Osteoblast (primary cell): ENCODE results near the gene BCL2. TPM values are rescaled to one million over a fixed set of nuclear protein-coding genes. Genes with fewer than 3 reads are reported as not detected.

Source experiments
- DNase-seq: peaks from one replicate; pipeline ENCODE4 v3.0.0; 2011; ENCODE audit warnings: low spot score, mixed read lengths; ENCODE audit not compliant: insufficient read length; ENCODE audit errors: missing footprints
- H2AFZ ChIP-seq: 2 replicates; pipeline ENCODE4 v1.6.0; 2011; ENCODE audit warnings: mild to moderate bottlenecking, low read length
- H3K27ac ChIP-seq: 2 replicates; pipeline ENCODE4 v1.5.1; 2011; ENCODE audit warnings: mild to moderate bottlenecking, low read depth, low read length, moderate library complexity
- H3K27me3 ChIP-seq: 2 replicates; pipeline ENCODE4 v1.6.0; 2012; ENCODE audit warnings: mild to moderate bottlenecking, control low read depth, inconsistent platforms, low read length, moderate library complexity; ENCODE audit not compliant: insufficient read depth
- H3K36me3 ChIP-seq: 2 replicates; pipeline ENCODE4 v1.5.1; 2011; ENCODE audit warnings: mild to moderate bottlenecking, low read length, control low read depth, moderate library complexity; ENCODE audit not compliant: insufficient read depth
- H3K4me1 ChIP-seq: 2 replicates; pipeline ENCODE4 v1.5.1; 2011; ENCODE audit warnings: mild to moderate bottlenecking, low read length, control low read depth, moderate library complexity; ENCODE audit not compliant: insufficient read depth
- H3K4me2 ChIP-seq: 2 replicates; pipeline ENCODE4 v1.6.0; 2011; ENCODE audit warnings: mild to moderate bottlenecking, low read length; ENCODE audit not compliant: insufficient read depth
- H3K4me3 ChIP-seq: fragments of 200-600 bp; sonication (generic); 3 replicates; pipeline ENCODE4 v1.5.1; 2012; ENCODE audit warnings: mild to moderate bottlenecking, low read length, inconsistent platforms; ENCODE audit not compliant: insufficient read depth
- H3K79me2 ChIP-seq: 2 replicates; pipeline ENCODE4 v1.6.0; 2012; ENCODE audit warnings: mild to moderate bottlenecking, low read length, control low read depth, inconsistent platforms; ENCODE audit not compliant: insufficient read depth
- H3K9me3 ChIP-seq: 2 replicates; pipeline ENCODE4 v1.5.1; 2011; ENCODE audit warnings: low read depth, low read length, control low read depth
- H4K20me1 ChIP-seq: 2 replicates; pipeline ENCODE4 v1.6.0; 2012; ENCODE audit warnings: mild to moderate bottlenecking, low read length, control low read depth; ENCODE audit not compliant: insufficient read depth
- CTCF ChIP-seq: IDR thresholded peaks from 2 replicates; pipeline ENCODE4 v1.5.1; 2011; ENCODE audit warnings: mild to moderate bottlenecking, low read depth, low read length, moderate library complexity; ENCODE audit errors: extremely low read depth
- total RNA-seq: library from RNA; depleted of rRNA; stranded (reverse); fragments of >200 nt; gene quantifications from 2 replicates; pipeline ENCODE4 v1.2.3, GENCODE V29; 2012

BCL2 gene
- total RNA-seq, 1 donor = 11.9 TPM

DNA sequence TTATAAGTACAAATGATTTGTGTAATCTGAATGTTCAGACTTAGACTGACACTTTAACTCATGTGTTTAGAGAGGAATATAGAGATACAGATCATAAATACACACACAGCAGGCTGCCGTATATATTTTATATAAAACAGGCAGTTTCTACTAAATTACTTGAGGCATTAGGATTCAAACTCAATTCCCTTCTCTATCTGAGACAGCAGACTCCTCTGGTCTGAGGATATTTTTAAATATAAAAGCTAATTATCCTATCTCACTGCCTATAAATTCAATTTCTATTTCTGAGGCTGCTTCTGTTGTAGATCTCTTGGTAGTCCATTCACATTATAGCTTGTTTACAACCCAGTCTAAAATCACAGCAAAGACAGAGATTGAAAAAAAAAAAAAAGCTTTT, 46.9 kb downstream of the BCL2 start:
- H3K9me3 ChIP-seq = no peaks in the 10 kb centered on the region
- H3K4me3 ChIP-seq = no peak overlapping the region
- H3K4me2 ChIP-seq = no peak overlapping the region
- no peaks in the 10 kb centered on the region for H3K4me1 ChIP-seq
- H3K79me2 ChIP-seq = no peaks in the 10 kb centered on the region
- no peaks in the 10 kb centered on the region for H3K36me3 ChIP-seq
- H3K27ac ChIP-seq = no peak overlapping the region
- H2AFZ ChIP-seq = no peak overlapping the region
- no peaks in the 10 kb centered on the region for H3K27me3 ChIP-seq
- TF ChIP-seq CTCF = no peak
- no peaks in the 10 kb centered on the region for H4K20me1 ChIP-seq
- DNase-seq = no peak

- Histone ChIP-seq H2AFZ (no peak overlapping the region), H3K4me2 (no peak overlapping the region), H3K4me3 (no peak overlapping the region), H3K9me3 (no peaks in the 10 kb centered on the region), H3K79me2 (no peaks in the 10 kb centered on the region), H3K27me3 (no peaks in the 10 kb centered on the region), H4K20me1 (no peaks in the 10 kb centered on the region), H3K27ac (no peak overlapping the region), H3K4me1 (no peaks in the 10 kb centered on the region), H3K36me3 (no peaks in the 10 kb centered on the region)
- TF ChIP-seq CTCF = no peak
- no peak for DNase-seq
Measured at GRCh38 chr18:63271881-63272299, 47.7 kb downstream of the BCL2 start.

DNA sequence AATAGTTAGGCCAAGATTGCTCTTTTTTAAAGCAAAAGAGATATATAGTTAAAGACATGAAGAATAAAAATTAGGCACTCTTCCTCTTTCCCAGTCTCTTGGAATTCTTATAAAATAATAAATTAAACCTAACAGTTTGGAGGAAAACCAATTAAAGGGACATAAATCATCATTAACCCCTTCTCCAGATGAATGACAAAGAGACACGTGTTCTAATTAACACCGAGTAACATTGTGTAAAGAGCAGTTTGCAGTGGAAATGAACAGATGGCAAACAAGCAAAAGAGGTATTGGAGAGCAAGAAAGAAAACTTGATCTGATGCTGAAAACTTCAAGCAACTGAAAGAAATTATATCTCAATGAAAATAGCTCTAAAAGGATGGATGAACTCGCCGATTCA, 48.4 kb downstream of the BCL2 start:
- DNase-seq = no peak
- TF ChIP-seq CTCF = no peak

DNA sequence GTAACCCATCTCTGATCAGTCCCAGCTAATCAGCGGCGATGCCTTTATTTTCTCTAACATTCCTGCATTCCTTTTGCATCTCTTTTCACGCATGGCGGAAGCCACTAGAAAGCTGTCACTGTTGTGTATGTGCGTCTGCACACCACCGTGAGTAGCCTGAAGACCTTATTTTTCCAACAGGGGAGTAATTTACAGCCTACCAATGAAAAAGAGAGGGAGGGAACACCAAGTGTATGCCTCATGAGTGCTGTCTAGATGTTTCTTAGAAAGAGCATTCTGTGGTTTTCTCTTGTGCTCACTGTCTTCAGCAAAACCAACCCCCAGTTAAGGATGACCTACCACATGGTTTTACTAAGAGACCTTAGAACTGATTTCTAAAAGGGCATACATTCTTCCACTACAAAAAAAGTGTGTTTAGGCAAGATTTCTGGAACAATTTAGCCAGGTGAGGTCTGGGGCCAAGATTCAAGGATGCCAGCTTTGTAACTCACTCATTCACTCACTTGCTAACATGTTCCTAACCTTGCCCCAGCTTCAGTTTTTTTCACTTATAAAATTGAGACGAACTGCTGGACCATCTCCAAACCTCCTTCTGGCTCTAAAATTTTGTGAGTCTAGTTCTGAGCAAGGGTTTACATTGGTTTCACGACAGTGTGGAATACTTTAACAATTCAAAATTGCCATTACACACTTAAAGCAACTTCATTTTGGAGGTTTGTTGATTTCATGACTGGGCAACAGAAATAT, 51.4 kb downstream of the BCL2 start:
- no peak overlapping the region for H3K4me2 ChIP-seq
- H3K4me3 ChIP-seq = no peak overlapping the region
- no peaks in the 10 kb centered on the region for H3K79me2 ChIP-seq
- no peak overlapping the region for H3K27ac ChIP-seq
- H3K27me3 ChIP-seq = no peaks in the 10 kb centered on the region
- no peaks in the 10 kb centered on the region for H3K36me3 ChIP-seq
- H2AFZ ChIP-seq = no peak overlapping the region
- DNase-seq = no peak
- no peaks in the 10 kb centered on the region for H3K4me1 ChIP-seq
- no peaks in the 10 kb centered on the region for H3K9me3 ChIP-seq
- H4K20me1 ChIP-seq = no peaks in the 10 kb centered on the region
- TF ChIP-seq CTCF = no peak

More for the DNA sequence above, 48.4 kb downstream of the BCL2 start:
- Histone ChIP-seq H3K9me3 (no peaks in the 10 kb centered on the region), H3K27ac (no peak overlapping the region), H3K4me3 (no peak overlapping the region), H3K4me2 (no peak overlapping the region), H3K79me2 (no peaks in the 10 kb centered on the region), H2AFZ (no peak overlapping the region), H3K4me1 (no peaks in the 10 kb centered on the region), H3K27me3 (no peaks in the 10 kb centered on the region), H4K20me1 (no peaks in the 10 kb centered on the region), H3K36me3 (no peaks in the 10 kb centered on the region)
